Measurements from ENCODE around the gene FIGLA.

- TF ChIP-seq, protein P1, sequence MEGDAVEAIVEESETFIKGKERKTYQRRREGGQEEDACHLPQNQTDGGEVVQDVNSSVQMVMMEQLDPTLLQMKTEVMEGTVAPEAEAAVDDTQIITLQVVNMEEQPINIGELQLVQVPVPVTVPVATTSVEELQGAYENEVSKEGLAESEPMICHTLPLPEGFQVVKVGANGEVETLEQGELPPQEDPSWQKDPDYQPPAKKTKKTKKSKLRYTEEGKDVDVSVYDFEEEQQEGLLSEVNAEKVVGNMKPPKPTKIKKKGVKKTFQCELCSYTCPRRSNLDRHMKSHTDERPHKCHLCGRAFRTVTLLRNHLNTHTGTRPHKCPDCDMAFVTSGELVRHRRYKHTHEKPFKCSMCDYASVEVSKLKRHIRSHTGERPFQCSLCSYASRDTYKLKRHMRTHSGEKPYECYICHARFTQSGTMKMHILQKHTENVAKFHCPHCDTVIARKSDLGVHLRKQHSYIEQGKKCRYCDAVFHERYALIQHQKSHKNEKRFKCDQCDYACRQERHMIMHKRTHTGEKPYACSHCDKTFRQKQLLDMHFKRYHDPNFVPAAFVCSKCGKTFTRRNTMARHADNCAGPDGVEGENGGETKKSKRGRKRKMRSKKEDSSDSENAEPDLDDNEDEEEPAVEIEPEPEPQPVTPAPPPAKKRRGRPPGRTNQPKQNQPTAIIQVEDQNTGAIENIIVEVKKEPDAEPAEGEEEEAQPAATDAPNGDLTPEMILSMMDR (conservative IDR thresholded peaks at IDR 0.05; ENCODE audit: low read length): no peak
- no peak for TF ChIP-seq EZH2phosphoT487 (IDR thresholded peaks at IDR 0.05; ENCODE audit: borderline replicate concordance)
Measured at GRCh38 chr2:70822843-70823242, 32.4 kb upstream of the FIGLA start.
